ENCODE results near the gene PSMC5.
A peak's percentile ranks its signal among the peaks of the same experiment; 100 is the strongest.

The PSMC5 gene

GRCh38 chr17:63821804-63822203, 5.4 kb upstream of the PSMC5 start:
- DNase-seq = no peak

- DNase-seq = no peak
Measured at GRCh38 chr17:63822537-63822936, 4.7 kb upstream of the PSMC5 start.

DNA sequence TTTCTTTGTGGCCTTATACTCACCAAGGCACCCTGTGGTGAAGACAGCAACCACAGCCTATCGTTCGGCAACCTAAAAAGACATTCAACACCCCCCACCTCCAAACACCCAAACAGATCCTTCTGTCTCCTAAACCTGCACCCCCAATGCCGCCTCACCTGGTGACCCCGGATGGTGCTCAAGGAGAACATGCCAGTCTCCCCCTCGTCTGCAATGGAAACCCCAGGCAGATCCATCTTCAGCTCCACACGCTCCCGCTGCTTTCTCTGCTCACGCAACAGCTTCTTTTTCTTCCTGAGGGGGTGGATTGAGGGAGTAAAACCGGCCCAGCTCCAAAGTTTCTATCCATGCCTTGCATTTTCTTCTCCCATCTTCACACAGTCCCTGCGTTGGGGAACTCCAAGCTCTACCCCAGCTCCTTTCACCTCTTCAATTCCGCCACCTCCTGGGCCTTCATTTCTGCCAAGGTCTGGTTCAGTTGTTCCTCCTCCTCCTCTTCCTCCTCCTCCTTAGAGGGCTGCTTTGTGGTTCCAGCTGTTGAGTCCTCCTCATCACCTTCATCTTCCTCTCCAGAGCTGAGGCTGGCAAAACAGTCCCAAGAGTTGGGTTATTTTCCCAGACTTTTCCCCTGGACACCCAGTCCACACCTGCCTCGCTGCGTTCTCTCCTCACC, 3.4 kb upstream of the PSMC5 start:
- DNase-seq = no peak

GRCh38 chr17:63824362-63824761, 2.9 kb upstream of the PSMC5 start:
- DNase-seq = no peak

GRCh38 chr17:63826468-63827001, 696 bp upstream of the PSMC5 start:
- no peak for DNase-seq

- no peak for DNase-seq
Measured at GRCh38 chr17:63827801-63828221, 580 bp downstream of the PSMC5 start.

GRCh38 chr17:63828936-63829335, 1.7 kb downstream of the PSMC5 start:
- no peak for DNase-seq

GRCh38 chr17:63830278-63830677, 3.0 kb downstream of the PSMC5 start:
- DNase-seq = no peak

- DNase-seq = no peak
Measured at GRCh38 chr17:63830904-63831491, 3.8 kb downstream of the PSMC5 start.

DNA sequence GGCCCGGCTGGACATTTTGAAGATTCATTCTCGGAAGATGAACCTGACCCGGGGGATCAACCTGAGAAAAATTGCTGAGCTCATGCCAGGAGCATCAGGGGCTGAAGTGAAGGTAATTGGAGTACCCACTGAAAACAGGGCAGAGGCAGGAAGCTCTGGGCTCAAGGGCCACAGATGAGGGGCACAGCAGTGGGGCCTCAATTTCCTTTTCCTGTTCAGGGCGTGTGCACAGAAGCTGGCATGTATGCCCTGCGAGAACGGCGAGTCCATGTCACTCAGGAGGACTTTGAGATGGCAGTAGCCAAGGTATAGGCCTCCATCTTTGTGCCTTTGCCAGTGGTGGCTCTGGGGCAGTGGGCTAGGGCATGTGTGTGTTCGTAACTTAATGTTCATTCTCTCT, 4.3 kb downstream of the PSMC5 start:
- peak in 1 of 5 donors; percentile 52 for DNase-seq

GRCh38 chr17:63832014-63832413, 4.8 kb downstream of the PSMC5 start:
- DNase-seq = no peak

DNA sequence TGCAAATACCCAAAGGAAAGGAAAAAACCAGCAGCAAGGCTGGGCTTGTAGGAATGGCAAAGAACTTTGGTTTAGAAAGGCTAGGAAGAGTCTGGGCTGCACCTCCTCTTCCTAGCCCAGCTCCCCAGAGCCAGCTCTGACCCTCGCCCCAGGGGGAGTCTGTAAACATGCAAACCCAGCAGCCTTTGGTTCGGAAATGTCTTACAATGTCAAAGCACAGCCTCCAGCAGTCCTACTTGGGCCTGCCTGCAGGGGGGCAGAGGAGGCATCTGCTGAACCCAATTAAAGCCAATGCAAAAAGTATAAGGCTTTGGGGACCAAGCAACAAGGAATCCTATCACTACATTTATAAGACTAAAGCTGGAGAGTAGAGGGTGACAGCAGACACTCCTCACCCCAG, 5.2 kb downstream of the PSMC5 start:
- DNase-seq = no peak

GRCh38 chr17:63833026-63833740, 6.0 kb downstream of the PSMC5 start:
- DNase-seq = no peak

GRCh38 chr17:63833741-63834373, 6.6 kb downstream of the PSMC5 start:
- DNase-seq = no peak

DNA sequence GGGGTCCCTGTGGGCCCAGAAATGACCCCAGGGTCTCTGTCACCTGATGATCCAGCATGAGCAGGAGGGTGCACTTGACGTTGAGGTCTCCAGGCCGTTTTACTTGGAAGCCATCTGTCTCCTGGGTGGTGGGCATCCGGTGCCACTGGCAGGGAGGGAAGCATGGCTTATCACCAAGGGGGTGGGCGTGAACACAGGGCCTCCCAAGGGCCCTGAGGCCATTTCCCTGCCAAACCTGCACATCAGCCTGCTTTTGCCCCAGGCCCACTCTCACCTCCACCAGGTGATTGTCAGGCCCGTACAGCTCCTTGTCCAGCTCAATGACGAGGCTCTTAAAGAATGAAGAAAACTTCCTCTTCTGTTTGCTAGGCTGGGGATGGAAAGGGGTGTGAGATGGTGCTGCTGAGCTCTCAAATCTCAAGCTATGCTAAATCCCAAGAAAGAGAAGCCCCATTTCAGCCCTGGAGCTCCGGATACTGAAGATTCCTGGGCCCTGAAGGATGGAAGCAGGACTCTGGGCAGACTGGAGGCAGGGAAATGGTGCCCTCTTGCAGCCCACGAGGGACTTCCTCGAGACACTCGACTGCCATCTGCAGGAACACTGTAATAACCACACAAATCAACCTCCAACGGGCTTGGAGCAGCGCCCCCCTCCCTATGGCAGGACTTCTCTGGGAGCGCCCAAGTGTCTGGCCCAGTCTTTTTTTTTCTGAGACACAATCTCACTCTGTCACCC, 7.4 kb downstream of the PSMC5 start:
- DNase-seq = peak in 4 of 5 donors; percentile 41 to 72 (median 42)

DNA sequence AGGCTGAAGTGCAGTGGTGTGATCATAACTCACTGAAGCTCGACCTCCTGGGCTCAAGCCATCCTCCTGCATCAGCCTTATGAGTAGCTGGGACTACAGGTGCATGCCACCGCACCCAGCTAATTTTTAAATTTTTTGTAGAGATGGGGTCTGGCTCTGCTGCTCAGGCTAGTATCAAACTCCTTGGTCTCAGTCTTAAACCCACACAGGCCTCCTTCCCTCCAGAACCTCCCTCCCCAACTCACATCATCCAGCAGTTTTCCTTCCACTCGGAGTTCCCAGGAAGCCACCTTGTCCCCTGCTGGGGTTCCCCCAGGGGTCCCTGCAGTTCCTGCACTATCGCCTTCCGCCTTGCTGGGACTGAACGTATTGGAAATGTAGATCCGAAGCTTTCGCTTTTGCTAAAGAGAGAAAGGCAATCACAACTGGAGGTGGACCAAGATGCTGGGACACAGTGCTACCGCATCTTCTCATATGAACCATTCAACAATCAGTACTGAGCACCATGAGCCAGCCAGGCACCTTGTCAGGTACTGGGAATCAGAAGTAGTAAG, 8.0 kb downstream of the PSMC5 start:
- DNase-seq = no peak

- no peak for DNase-seq
Measured at GRCh38 chr17:63836811-63837210, 9.6 kb downstream of the PSMC5 start.

GRCh38 chr17:63837480-63837879, 10.2 kb downstream of the PSMC5 start:
- DNase-seq = no peak

- no peak for DNase-seq
Measured at GRCh38 chr17:63837962-63838600, 10.8 kb downstream of the PSMC5 start.

DNA sequence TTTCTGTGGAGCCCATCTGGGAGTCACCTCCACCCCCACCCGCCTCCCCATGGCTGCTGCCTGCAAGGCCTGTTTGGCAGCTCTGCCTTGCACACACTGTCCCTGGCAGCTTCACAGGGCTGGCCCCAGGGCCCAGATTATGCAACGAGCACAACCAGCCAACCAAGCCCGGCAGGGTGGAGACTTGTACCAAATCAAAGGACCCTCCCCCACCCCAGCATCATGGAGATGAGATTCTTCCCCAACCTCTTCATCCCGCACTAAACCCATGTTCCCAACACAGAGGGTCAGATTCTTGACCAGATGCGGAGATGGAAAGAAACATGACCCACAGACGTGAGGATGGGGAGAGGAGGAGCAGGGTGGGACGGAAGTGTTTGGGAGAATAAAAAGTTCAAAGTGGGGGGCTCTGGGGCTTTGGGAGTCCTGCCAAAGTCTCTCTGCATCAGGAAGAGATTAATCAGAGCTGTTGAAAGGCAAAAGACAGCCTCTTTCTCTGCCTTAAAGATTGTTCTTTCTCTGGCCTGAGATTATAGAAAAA, 11.5 kb downstream of the PSMC5 start:
- no peak for DNase-seq

GRCh38 chr17:63840591-63841349, 13.5 kb downstream of the PSMC5 start:
- no peak for DNase-seq
